ENCODE data around the gene BHLHA9. TPM values are rescaled to one million over a fixed set of nuclear protein-coding genes. Genes with fewer than 3 reads are reported as not detected.
A peak's percentile ranks its signal among the peaks of the same experiment; 100 is the strongest.

Gene BHLHA9
- total and polyA plus RNA-seq, 2 of the 8 experiments (the other 6 are each of a cell fraction or from before 2014, with no cell fraction given), result 0.29 to 0.34 TPM

GRCh38 chr17:1221209-1221608 lies 49.0 kb upstream of the BHLHA9 start:
- no peak overlapping the region for H3K14ac ChIP-seq (ENCODE audit: insufficient read length)
- H2AFZ ChIP-seq (ENCODE audit: low read length), result no peak overlapping the region
- no peak overlapping the region for H4K91ac ChIP-seq (replicated peaks; ENCODE audit: insufficient read length, low read length)
- no peaks in the 10 kb centered on the region for H3K79me2 ChIP-seq (ENCODE audit: control insufficient read depth in 1 of 2, insufficient read depth in 2 of 2, low read length in 2 of 2)
- no peak overlapping the region for H4K8ac ChIP-seq (ENCODE audit: extremely low read depth, insufficient read depth, low read length)
- no peak overlapping the region for H3K4ac ChIP-seq (replicated peaks; ENCODE audit: insufficient read length, low read depth, low read length)
- no peak overlapping the region for H3K18ac ChIP-seq (ENCODE audit: extremely low read depth, low read length)
- H3K27ac ChIP-seq (ENCODE audit: low read depth, low read length), result no peak overlapping the region
- TF ChIP-seq BRCA1 (IDR thresholded peaks at IDR 0.05; ENCODE audit: low read depth, low read length), result no peak
- 0 out of 2 replicates have a peak, but pooled peaks have one; percentile 62 for TF ChIP-seq KDM1A (IDR thresholded peaks at IDR 0.05; ENCODE audit: borderline replicate concordance, low read length)
- no peak for TF ChIP-seq RAD21 (IDR thresholded peaks at IDR 0.05 in 1 of 2, conservative IDR thresholded peaks at IDR 0.05 in 1 of 2; ENCODE audit: low read depth in 2 of 2, low read length in 2 of 2)
- H3K27me3 ChIP-seq (replicated peaks in 1 of 4; ENCODE audit: control insufficient read depth in 3 of 4, extremely low read depth in 1 of 4, insufficient read depth in 3 of 4, low read length in 3 of 4), result peaks cover under 1 to 5% (median 2%) of the 10 kb centered on the region in 4 experiments; a peak in 5 of 7 replicates
- peaks cover 1% of the 10 kb centered on the region for H3K23me2 ChIP-seq (ENCODE audit: low read depth, low read length)
- H3K4me3 ChIP-seq (ENCODE audit: extremely low read depth in 1 of 4, insufficient read depth in 2 of 4, low read depth in 3 of 4, low read length in 4 of 4), result no peak overlapping the region
- no peak overlapping the region for H3K9ac ChIP-seq (replicated peaks in 1 of 4; ENCODE audit: extremely low read depth in 1 of 4, low read depth in 3 of 4, low read length in 3 of 4)
- H2BK12ac ChIP-seq (ENCODE audit: low read depth, low read length), result no peak overlapping the region
- no peak overlapping the region for H2BK15ac ChIP-seq (ENCODE audit: low read length)
- peaks cover 0 to 1% of the 10 kb centered on the region in 2 experiments for H4K20me1 ChIP-seq (replicated peaks in 1 of 2; ENCODE audit: control insufficient read depth in 1 of 2, insufficient read depth in 2 of 2, low read length in 2 of 2)
- no peak overlapping the region for H2BK120ac ChIP-seq (replicated peaks; ENCODE audit: low read depth, low read length)
- WGBS, 2 experiments (ENCODE audit: extremely low coverage in 1 of 2, insufficient coverage in 1 of 2, insufficient read length in 1 of 2, insufficient replicate concordance in 2 of 2, low coverage in 1 of 2, low lambda C conversion rate in 2 of 2, missing lambda C conversion rate in 1 of 2), result 91% methylated on average over 7 of the region's 7 CpGs; no CpG with 5 or more reads in 1 of the 2 experiments
- no peak overlapping the region for H3K23ac ChIP-seq (ENCODE audit: insufficient read length)
- no peaks in the 10 kb centered on the region for H3K79me1 ChIP-seq (ENCODE audit: low read depth, low read length)
- H3K4me2 ChIP-seq (ENCODE audit: insufficient read depth in 1 of 2, low read depth in 2 of 2, low read length in 2 of 2), result no peak overlapping the region
- DNase-seq (ENCODE audit: low read depth in 1 of 2, low spot score in 2 of 2) (no peak), FAIRE-seq (no peak)
- H3K56ac ChIP-seq (replicated peaks; ENCODE audit: insufficient read length, low read depth, low read length), result no peak overlapping the region
- no peaks in the 10 kb centered on the region for H3K36me3 ChIP-seq (ENCODE audit: control insufficient read depth in 2 of 4, insufficient read depth in 4 of 4, low read length in 3 of 4)
- H2BK20ac ChIP-seq (ENCODE audit: low read length), result no peak overlapping the region
- no peak overlapping the region for H2AK5ac ChIP-seq (ENCODE audit: low read depth, low read length)
- no peak overlapping the region for H2BK5ac ChIP-seq (ENCODE audit: low read depth, low read length)
- no peaks in the 10 kb centered on the region for H3K9me3 ChIP-seq (ENCODE audit: insufficient read depth in 2 of 2, low read depth in 1 of 2, low read length in 1 of 2)
- H3K4me1 ChIP-seq (replicated peaks in 1 of 4; ENCODE audit: control insufficient read depth in 3 of 4, insufficient read depth in 4 of 4, low read length in 3 of 4), result peaks cover 0 to 4% (median 1%) of the 10 kb centered on the region in 4 experiments; a peak in 1 of 7 replicates
- H4K5ac ChIP-seq (ENCODE audit: insufficient read length, low read depth, low read length), result no peak overlapping the region
- ChIA-PET POLR2A (ENCODE audit: partially characterized antibody) (interaction anchor here (1.0 kb wide), 1 partner anchor 49 kb away, joined by 4 read pairs; the partner anchor contains the start of gene BHLHA9), CTCF (ENCODE audit: partially characterized antibody) (interaction anchor here (1.4 kb wide), 1 partner anchor 99 kb away, joined by 4 read pairs; no protein-coding TSS in a partner anchor)
